GM21786 (cell line): Measurements from ENCODE around the gene TRAF3.
"Not testable (repeated sequence)": the region's sequence is repeated elsewhere in the genome, so short reads cannot be mapped to it uniquely, and the experiment has no call there.

Source experiments
- ATAC-seq: cut with Tn5 transposase; IDR thresholded peaks from one replicate; pipeline ENCODE4 v1.9.1; 2021; ENCODE audit not compliant: unreplicated experiment

The TRAF3 gene

GRCh38 chr14:102750376-102750775 is 26.9 kb upstream of the TRAF3 start:
- no peak for ATAC-seq

- no peak for ATAC-seq
Measured at GRCh38 chr14:102751088-102751487, 26.2 kb upstream of the TRAF3 start.

GRCh38 chr14:102752239-102752847 is 24.9 kb upstream of the TRAF3 start:
- ATAC-seq = no peak

GRCh38 chr14:102754370-102755262 is 22.6 kb upstream of the TRAF3 start:
- ATAC-seq = peak; percentile 52

GRCh38 chr14:102757646-102758045 is 19.6 kb upstream of the TRAF3 start:
- ATAC-seq = no peak

GRCh38 chr14:102758087-102758486 is 19.2 kb upstream of the TRAF3 start:
- ATAC-seq = no peak

- no peak for ATAC-seq
Measured at GRCh38 chr14:102759456-102760187, 17.6 kb upstream of the TRAF3 start.

- ATAC-seq = no peak
Measured at GRCh38 chr14:102760496-102761193, 16.6 kb upstream of the TRAF3 start.

- no peak for ATAC-seq
Measured at GRCh38 chr14:102761206-102761605, 16.0 kb upstream of the TRAF3 start.

GRCh38 chr14:102764220-102764671 is 13.0 kb upstream of the TRAF3 start:
- peak; percentile 54 for ATAC-seq

- ATAC-seq = not testable (repeated sequence)
Measured at GRCh38 chr14:102765770-102766169, 11.5 kb upstream of the TRAF3 start.

GRCh38 chr14:102768223-102769048 is 8.8 kb upstream of the TRAF3 start:
- ATAC-seq = peak; percentile 61

GRCh38 chr14:102769049-102769327 is 8.3 kb upstream of the TRAF3 start:
- ATAC-seq = no peak

- ATAC-seq = no peak
Measured at GRCh38 chr14:102770147-102771123, 6.8 kb upstream of the TRAF3 start.

GRCh38 chr14:102771144-102771543 is 6.1 kb upstream of the TRAF3 start:
- ATAC-seq = no peak

GRCh38 chr14:102772781-102773570 is 4.3 kb upstream of the TRAF3 start:
- ATAC-seq = no peak

GRCh38 chr14:102774391-102775153 is 2.7 kb upstream of the TRAF3 start:
- peak; percentile 39 for ATAC-seq
